Peyer's patch (tissue), 4 donors: ENCODE measurements around the gene SLC66A1. TPM values are rescaled to one million over a fixed set of nuclear protein-coding genes. Genes with fewer than 3 reads are reported as not detected.

ENCODE experiments used
- DNase-seq, 3 donors: peaks; one replicate each; pipeline ENCODE4 v3.0.0-alpha.2; 2017 to 2019
- H3K27ac ChIP-seq, 4 donors: fragments of 200-600 bp; sonication (generic); one replicate each; pipeline ENCODE4 v1.5.1; 2016 to 2019
- H3K27me3 ChIP-seq, 2 donors: fragments of 200-600 bp; sonication (generic); one replicate each; pipeline ENCODE4 v1.5.1; 2019
- H3K36me3 ChIP-seq, 3 donors: fragments of 200-600 bp; sonication (generic); one replicate each; pipeline ENCODE4 v1.5.1; 2016 to 2019
- H3K4me1 ChIP-seq, 4 donors: fragments of 200-600 bp; sonication (generic); one replicate each; pipeline ENCODE4 v1.5.1; 2016 to 2019
- H3K4me3 ChIP-seq, 4 donors: fragments of 200-600 bp; sonication (generic); 1 replicate in 3 of 4; 2 replicates in 1 of 4; pipeline ENCODE4 v1.5.1; 2016 to 2019; ENCODE audit warnings: mild to moderate bottlenecking in 1 of 4
- H3K9me3 ChIP-seq, 4 donors: fragments of 200-600 bp; sonication (generic); one replicate each; pipeline ENCODE4 v1.5.1; 2016 to 2019; ENCODE audit warnings: mild to moderate bottlenecking in 1 of 4
- CTCF ChIP-seq, 6 experiments: fragments of 450-650 bp in 4 of 6; fragments of 200-600 bp in 2 of 6; sonication (generic) in 1 of 6; IDR thresholded peaks; one replicate each; pipeline ENCODE4 v1.5.1; 2017 to 2019; ENCODE audit warnings: antibody characterized with exemption in 6 of 6, mild to moderate bottlenecking in 3 of 6, moderate library complexity in 1 of 6
- POLR2A ChIP-seq, 2 donors: fragments of 450-650 bp; IDR thresholded peaks; one replicate each; pipeline ENCODE4 v1.5.1; 2017; ENCODE audit warnings: antibody characterized with exemption in 2 of 2, mild to moderate bottlenecking in 2 of 2, moderate library complexity in 2 of 2
- total RNA-seq, 4 donors: library from RNA; depleted of rRNA; stranded (reverse); fragments of >200 nt; gene quantifications; one replicate each; pipeline ENCODE4 v1.1.0, GENCODE V29; 2016

Gene SLC66A1
- total RNA-seq, 4 donors from 2014 or later: 19.0 to 76.8 (median 45.0) TPM

- H3K27ac ChIP-seq: no peak overlapping the region
- DNase-seq: no peak
- no peaks in the 10 kb centered on the region for H3K27me3 ChIP-seq
- no peak overlapping the region for H3K4me3 ChIP-seq
- peaks cover 0 to 68% (median 0%) of the 10 kb centered on the region in 3 donors for H3K36me3 ChIP-seq
- TF ChIP-seq CTCF (IDR thresholded peaks at IDR 0.05): no peak
- no peak for TF ChIP-seq POLR2A (IDR thresholded peaks at IDR 0.05)
- peaks cover 0 to 13% (median 0%) of the 10 kb centered on the region in 4 donors for H3K4me1 ChIP-seq
- H3K9me3 ChIP-seq: no peaks in the 10 kb centered on the region
Observed at GRCh38 chr1:19345391-19345790, 33.3 kb downstream of the SLC66A1 start.

GRCh38 chr1:19346026-19346425, 33.9 kb downstream of the SLC66A1 start:
- Histone ChIP-seq H3K4me3 (no peak overlapping the region), H3K4me1 (peaks cover 0 to 13% (median 0%) of the 10 kb centered on the region in 4 donors), H3K27me3 (no peaks in the 10 kb centered on the region), H3K9me3 (no peaks in the 10 kb centered on the region), H3K27ac (no peak overlapping the region), H3K36me3 (peaks cover 0 to 66% (median 0%) of the 10 kb centered on the region in 3 donors)
- TF ChIP-seq POLR2A (IDR thresholded peaks at IDR 0.05) (no peak), CTCF (IDR thresholded peaks at IDR 0.05) (no peak)
- DNase-seq: no peak

- Histone ChIP-seq H3K9me3 (no peaks in the 10 kb centered on the region), H3K27me3 (no peaks in the 10 kb centered on the region), H3K4me3 (no peak overlapping the region), H3K4me1 (peaks cover 0 to 25% (median 0%) of the 10 kb centered on the region in 4 donors), H3K36me3 (peaks cover 0 to 70% (median 0%) of the 10 kb centered on the region in 3 donors), H3K27ac (peak overlapping the region in 1 of 4 donors; percentile 13)
- TF ChIP-seq CTCF (IDR thresholded peaks at IDR 0.05) (no peak), POLR2A (IDR thresholded peaks at IDR 0.05) (no peak)
- DNase-seq: no peak
Observed at GRCh38 chr1:19347533-19348172, 35.5 kb downstream of the SLC66A1 start.

- H3K27ac ChIP-seq: peak overlapping the region in 1 of 4 donors; percentile 23
- peaks cover 0 to 70% (median 0%) of the 10 kb centered on the region in 3 donors for H3K36me3 ChIP-seq
- no peaks in the 10 kb centered on the region for H3K27me3 ChIP-seq
- DNase-seq: no peak
- TF ChIP-seq CTCF (IDR thresholded peaks at IDR 0.05): no peak
- TF ChIP-seq POLR2A (IDR thresholded peaks at IDR 0.05): no peak
- no peak overlapping the region for H3K4me3 ChIP-seq
- H3K4me1 ChIP-seq: peaks cover 0 to 28% (median 0%) of the 10 kb centered on the region in 4 donors
- H3K9me3 ChIP-seq: no peaks in the 10 kb centered on the region
Observed at GRCh38 chr1:19348441-19349198, 36.5 kb downstream of the SLC66A1 start.

GRCh38 chr1:19349999-19350398, 37.9 kb downstream of the SLC66A1 start:
- TF ChIP-seq CTCF (IDR thresholded peaks at IDR 0.05): no peak
- TF ChIP-seq POLR2A (IDR thresholded peaks at IDR 0.05): no peak
- peak overlapping the region in 1 of 4 donors; percentile 23 for H3K27ac ChIP-seq
- H3K9me3 ChIP-seq: no peaks in the 10 kb centered on the region
- no peaks in the 10 kb centered on the region for H3K27me3 ChIP-seq
- H3K4me1 ChIP-seq: peaks cover 0 to 18% (median 0%) of the 10 kb centered on the region in 4 donors
- peaks cover 0 to 70% (median 0%) of the 10 kb centered on the region in 3 donors for H3K36me3 ChIP-seq
- DNase-seq: no peak
- H3K4me3 ChIP-seq: no peak overlapping the region
